Activated naive CD8-positive, alpha-beta T cell treated with anti-CD3 and anti-CD28 coated beads, Interleukin-2, amount 10 ng/mL, durations not matched to agents 7 days and 5 days (primary cell): ENCODE results near the gene HPS3. TPM values are rescaled to one million over a fixed set of nuclear protein-coding genes. Genes with fewer than 3 reads are reported as not detected.
"Not testable (repeated sequence)": the region's sequence is repeated elsewhere in the genome, so short reads cannot be mapped to it uniquely, and the experiment has no call there.

ENCODE experiments used
- ATAC-seq: fragments of 150-1000 bp; cut with Tn5 transposase; one replicate; pipeline ENCODE4 v1.10.0; 2021; ENCODE audit warnings: low read depth, moderate library complexity
- POLR2A ChIA-PET: fragments of 350-600 bp; sonication (Branson Sonifier 250); formaldehyde crosslinking; loops from one replicate; lab custom pipeline; 2021; ENCODE audit warnings: antibody characterized with exemption; lab: Charles Lee
- DNase-seq: peaks from one replicate; pipeline ENCODE4 v3.0.0; 2021
- H3K27ac Mint-ChIP-seq: one replicate; pipeline ENCODE4 v1.8.0; 2022; ENCODE audit warnings: mild to moderate bottlenecking, mixed read lengths
- H3K27me3 Mint-ChIP-seq: one replicate; pipeline ENCODE4 v1.8.0; 2022; ENCODE audit warnings: mild to moderate bottlenecking, moderate library complexity, mixed read lengths
- H3K36me3 Mint-ChIP-seq: one replicate; pipeline ENCODE4 v1.8.0; 2021; ENCODE audit warnings: mild to moderate bottlenecking, mixed read lengths
- H3K4me1 Mint-ChIP-seq: one replicate; pipeline ENCODE4 v1.8.0; 2021; ENCODE audit warnings: mixed read lengths
- H3K4me3 Mint-ChIP-seq: one replicate; pipeline ENCODE4 v1.8.0; 2022; ENCODE audit warnings: mild to moderate bottlenecking, moderate library complexity, mixed read lengths
- H3K9me3 Mint-ChIP-seq: one replicate; pipeline ENCODE4 v1.8.0; 2021; ENCODE audit warnings: mixed read lengths
- total RNA-seq, 2 experiments: library from RNA; stranded (reverse); gene quantifications; one replicate each; pipeline ENCODE4 v1.2.3, GENCODE V29; 2021

Gene HPS3
- 10 to 100 TPM; 35.8 to 37.4 TPM for total RNA-seq

- peak; percentile 88 for ATAC-seq
- H3K4me3 Mint-ChIP-seq, result peak within 1 kb of the TSS; percentile 91
- peaks cover 18% of the 10 kb centered on the region for H3K36me3 Mint-ChIP-seq
- peaks cover 26% of the 10 kb centered on the region for H3K4me1 Mint-ChIP-seq
- H3K27ac Mint-ChIP-seq, result peak within 1 kb of the TSS; percentile 90
- POLR2A ChIA-PET, result interaction anchor here (0.5 to 1.9 kb wide), 13 partner anchors 9 to 174 kb away, joined by 3 to 11 read pairs (median 3); partner anchors contain the start of gene GYG1
- peak; percentile 90 for DNase-seq
- no peaks in the 10 kb centered on the region for H3K9me3 Mint-ChIP-seq
- peaks cover 5% of the 10 kb centered on the region for H3K27me3 Mint-ChIP-seq
Measured at GRCh38 chr3:149129326-149130205, at the start of gene HPS3. HPS3 (plus strand) TSS chr3:149129638; CDS start chr3:149129724, 86 bp downstream.

GRCh38 chr3:149080011-149080698 lies 49.3 kb upstream of the HPS3 start:
- DNase-seq, result no peak
- no peaks in the 10 kb centered on the region for H3K27me3 Mint-ChIP-seq
- H3K9me3 Mint-ChIP-seq, result no peaks in the 10 kb centered on the region
- no peak for ATAC-seq
- no peak overlapping the region for H3K4me3 Mint-ChIP-seq
- POLR2A ChIA-PET, result no interaction called here
- H3K4me1 Mint-ChIP-seq, result peaks cover 15% of the 10 kb centered on the region
- no peak overlapping the region for H3K27ac Mint-ChIP-seq
- H3K36me3 Mint-ChIP-seq, result peaks cover 18% of the 10 kb centered on the region

GRCh38 chr3:149080699-149081091 lies 48.7 kb upstream of the HPS3 start:
- H3K4me1 Mint-ChIP-seq, result peaks cover 19% of the 10 kb centered on the region
- H3K9me3 Mint-ChIP-seq, result no peaks in the 10 kb centered on the region
- H3K36me3 Mint-ChIP-seq, result peaks cover 18% of the 10 kb centered on the region
- no peaks in the 10 kb centered on the region for H3K27me3 Mint-ChIP-seq
- H3K4me3 Mint-ChIP-seq, result no peak overlapping the region
- POLR2A ChIA-PET, result no interaction called here
- H3K27ac Mint-ChIP-seq, result no peak overlapping the region
- DNase-seq (no peak), ATAC-seq (no peak)

DNA sequence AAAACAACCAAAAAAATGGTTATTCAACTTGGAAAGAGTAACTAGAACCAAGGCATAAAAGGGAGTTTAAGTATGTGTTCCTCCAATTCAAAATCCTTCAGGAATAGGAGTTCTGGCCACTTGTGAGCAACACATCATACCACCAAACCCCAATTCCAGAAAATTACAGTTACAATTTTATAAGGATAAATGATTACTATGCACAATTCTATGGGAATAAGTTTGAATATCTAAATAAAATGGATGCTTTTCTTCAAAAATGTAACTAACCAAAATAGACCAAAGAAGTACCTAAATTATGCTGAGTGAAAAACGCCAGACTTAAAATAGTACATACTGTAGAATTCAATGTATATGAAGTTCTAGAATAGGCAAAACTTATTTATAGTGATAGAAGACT lies 47.7 kb upstream of the HPS3 start:
- Mint-ChIP-seq H3K27ac (no peak overlapping the region), H3K9me3 (no peaks in the 10 kb centered on the region), H3K36me3 (peaks cover 18% of the 10 kb centered on the region), H3K27me3 (no peaks in the 10 kb centered on the region), H3K4me3 (no peak overlapping the region), H3K4me1 (peaks cover 23% of the 10 kb centered on the region)
- no peak for ATAC-seq
- POLR2A ChIA-PET, result no interaction called here
- DNase-seq, result no peak

- Mint-ChIP-seq H3K36me3 (peaks cover 10% of the 10 kb centered on the region), H3K4me1 (peaks cover 19% of the 10 kb centered on the region), H3K27me3 (no peaks in the 10 kb centered on the region), H3K27ac (peak overlapping the region; percentile 87), H3K9me3 (no peaks in the 10 kb centered on the region), H3K4me3 (peak overlapping the region; percentile 97)
- ATAC-seq (peak; percentile 26), DNase-seq (no peak)
- POLR2A ChIA-PET, result interaction anchor here (1.3 to 2.4 kb wide), 4 partner anchors 9 to 94 kb away, joined by 3 to 8 read pairs (median 5); partner anchors contain the start of gene GYG1
Measured at GRCh38 chr3:149085828-149086231, 43.6 kb upstream of the HPS3 start.

GRCh38 chr3:149086232-149086988 lies 43.0 kb upstream of the HPS3 start, which contains the start of gene HLTF:
HLTF (minus strand) TSS chr3:149086533; CDS start chr3:149086336, 197 bp downstream.
- ATAC-seq, result peak; percentile 100
- Mint-ChIP-seq H3K27me3 (no peaks in the 10 kb centered on the region), H3K27ac (peak within 1 kb of the TSS; percentile 87), H3K4me1 (peaks cover 19% of the 10 kb centered on the region), H3K9me3 (no peaks in the 10 kb centered on the region), H3K4me3 (peak within 1 kb of the TSS; percentile 97), H3K36me3 (peaks cover 10% of the 10 kb centered on the region)
- POLR2A ChIA-PET, result interaction anchor here (0.6 to 2.4 kb wide), 6 partner anchors 9 to 95 kb away, joined by 3 to 8 read pairs (median 4); partner anchors contain the start of gene GYG1
- DNase-seq, result peak; percentile 91

- Mint-ChIP-seq H3K27ac (no peak overlapping the region), H3K27me3 (no peaks in the 10 kb centered on the region), H3K9me3 (no peaks in the 10 kb centered on the region), H3K4me1 (peaks cover 19% of the 10 kb centered on the region), H3K36me3 (peaks cover 8% of the 10 kb centered on the region), H3K4me3 (no peak overlapping the region)
- no peak for ATAC-seq
- POLR2A ChIA-PET, result interaction anchor here (0.6 to 2.4 kb wide), 4 partner anchors 10 to 372 kb away, joined by 3 to 8 read pairs (median 4); partner anchors contain the start of gene GYG1
- DNase-seq, result no peak
Measured at GRCh38 chr3:149087208-149087607, 42.2 kb upstream of the HPS3 start.

GRCh38 chr3:149089395-149089794 lies 40.0 kb upstream of the HPS3 start:
- DNase-seq (no peak), ATAC-seq (no peak)
- Mint-ChIP-seq H3K9me3 (no peaks in the 10 kb centered on the region), H3K4me1 (peaks cover 14% of the 10 kb centered on the region), H3K27me3 (peaks cover 3% of the 10 kb centered on the region), H3K27ac (no peak overlapping the region), H3K4me3 (no peak overlapping the region), H3K36me3 (peaks cover 1% of the 10 kb centered on the region)
- POLR2A ChIA-PET, result no interaction called here

DNA sequence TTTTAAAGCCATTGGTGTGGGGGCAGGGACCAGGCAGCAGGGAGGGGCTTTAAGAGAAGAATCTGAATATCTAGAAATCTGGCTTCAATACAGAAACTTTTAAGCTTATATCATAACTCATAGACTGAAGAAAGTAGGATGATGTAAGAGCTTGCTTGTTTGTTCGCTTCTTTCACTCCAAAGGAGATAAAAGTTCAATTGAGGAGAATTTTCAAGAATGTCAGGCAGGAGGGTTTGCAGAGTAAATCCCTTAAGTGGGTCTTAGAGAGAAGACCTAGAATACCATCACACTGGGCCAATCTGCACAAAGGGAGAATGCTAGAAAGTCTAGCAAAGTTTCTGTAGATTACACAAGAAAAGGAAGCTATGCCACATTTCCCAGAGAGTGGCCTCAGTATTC lies 39.0 kb upstream of the HPS3 start:
- H3K4me3 Mint-ChIP-seq, result no peak overlapping the region
- no peak for DNase-seq
- H3K9me3 Mint-ChIP-seq, result no peaks in the 10 kb centered on the region
- POLR2A ChIA-PET, result no interaction called here
- H3K4me1 Mint-ChIP-seq, result peaks cover 7% of the 10 kb centered on the region
- peaks cover 3% of the 10 kb centered on the region for H3K27me3 Mint-ChIP-seq
- no peaks in the 10 kb centered on the region for H3K36me3 Mint-ChIP-seq
- H3K27ac Mint-ChIP-seq, result no peak overlapping the region
- no peak for ATAC-seq

- Mint-ChIP-seq H3K4me1 (peaks cover 5% of the 10 kb centered on the region), H3K4me3 (no peak overlapping the region), H3K36me3 (no peaks in the 10 kb centered on the region), H3K9me3 (no peaks in the 10 kb centered on the region), H3K27me3 (peaks cover 3% of the 10 kb centered on the region), H3K27ac (no peak overlapping the region)
- DNase-seq (no peak), ATAC-seq (no peak)
- POLR2A ChIA-PET, result no interaction called here
Measured at GRCh38 chr3:149090907-149091306, 38.5 kb upstream of the HPS3 start.

DNA sequence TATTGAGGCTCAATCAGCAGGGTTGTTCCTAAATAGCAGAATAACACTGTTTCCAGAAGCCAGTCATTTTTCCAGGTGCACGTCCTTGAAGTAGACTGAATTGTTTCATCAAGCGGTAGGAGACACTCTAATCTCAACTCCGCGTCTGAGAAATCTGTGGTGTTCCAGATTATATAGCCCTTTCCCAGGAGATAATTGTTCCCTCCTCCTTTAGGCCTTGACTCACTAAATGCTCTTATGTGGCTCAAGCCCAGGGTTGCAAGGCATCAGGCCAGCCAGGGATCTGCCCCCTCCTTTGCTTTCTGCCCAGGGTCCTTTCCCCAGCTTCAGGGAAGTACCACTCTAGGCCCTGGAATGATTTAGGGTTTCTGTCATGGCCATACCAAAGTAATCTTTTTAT lies 37.5 kb upstream of the HPS3 start:
- Mint-ChIP-seq H3K4me1 (no peaks in the 10 kb centered on the region), H3K27ac (no peak overlapping the region), H3K4me3 (no peak overlapping the region), H3K9me3 (no peaks in the 10 kb centered on the region), H3K36me3 (no peaks in the 10 kb centered on the region), H3K27me3 (peaks cover 3% of the 10 kb centered on the region)
- POLR2A ChIA-PET, result no interaction called here
- no peak for ATAC-seq
- DNase-seq, result no peak

GRCh38 chr3:149095487-149095886 lies 34.0 kb upstream of the HPS3 start:
- ATAC-seq (no peak), DNase-seq (no peak)
- H3K27ac Mint-ChIP-seq, result no peak overlapping the region
- H3K27me3 Mint-ChIP-seq, result peaks cover 11% of the 10 kb centered on the region
- no peaks in the 10 kb centered on the region for H3K9me3 Mint-ChIP-seq
- no peak overlapping the region for H3K4me3 Mint-ChIP-seq
- POLR2A ChIA-PET, result no interaction called here
- H3K36me3 Mint-ChIP-seq, result no peaks in the 10 kb centered on the region
- H3K4me1 Mint-ChIP-seq, result no peaks in the 10 kb centered on the region

DNA sequence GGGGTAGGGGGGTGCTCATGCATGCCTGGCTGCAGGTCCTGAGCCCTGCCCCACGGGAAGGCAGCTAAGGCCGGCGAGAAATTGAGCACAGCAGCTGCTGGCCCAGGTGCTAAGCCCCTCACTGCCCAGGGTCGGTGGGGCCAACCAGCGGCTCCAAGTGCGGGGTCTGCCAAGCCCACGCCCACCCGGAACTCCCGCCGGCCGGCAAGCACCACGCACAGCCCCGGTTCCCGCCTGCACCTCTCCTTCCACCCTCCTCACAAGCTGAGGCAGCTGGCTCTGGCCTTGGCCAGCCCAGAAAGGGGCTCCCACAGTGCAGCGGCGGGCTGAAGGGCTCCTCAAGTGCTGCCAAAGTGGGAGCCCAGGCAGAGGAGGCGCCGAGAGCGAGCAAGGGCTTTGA lies 31.5 kb upstream of the HPS3 start:
- H3K27me3 Mint-ChIP-seq, result peaks cover 11% of the 10 kb centered on the region
- H3K4me1 Mint-ChIP-seq, H3K36me3 Mint-ChIP-seq, POLR2A ChIA-PET, DNase-seq, ATAC-seq, H3K9me3 Mint-ChIP-seq, H3K4me3 Mint-ChIP-seq, H3K27ac Mint-ChIP-seq: not testable (repeated sequence)
